WTC11 (cell line): ENCODE measurements around the gene KRTCAP3. TPM values are rescaled to one million over a fixed set of nuclear protein-coding genes. Genes with fewer than 3 reads are reported as not detected.

ENCODE experiments used
- ATAC-seq: fragments of 200-7000 bp; cut with Tn5 transposase; 2 replicates; pipeline ENCODE4 v1.10.0; 2021; ENCODE audit warnings: mild to moderate bottlenecking, moderate library complexity
- CTCF ChIA-PET: fragments of 300-600 bp; sonication (Branson Sonifier 250); formaldehyde crosslinking; loops from one replicate; lab custom pipeline; 2021; ENCODE audit warnings: antibody characterized with exemption; lab: Charles Lee
- POLR2A ChIA-PET: fragments of 350-600 bp; sonication (Branson Sonifier 250); formaldehyde crosslinking; loops from one replicate; lab custom pipeline; 2021; ENCODE audit warnings: antibody characterized with exemption; lab: Charles Lee
- DNase-seq: peaks from one replicate; pipeline ENCODE4 v3.0.0; 2021; ENCODE audit warnings: low spot score
- H3K27ac Mint-ChIP-seq: 2 replicates; pipeline ENCODE4 v1.8.0; 2021; ENCODE audit warnings: mixed read lengths
- H3K27me3 Mint-ChIP-seq: 2 replicates; pipeline ENCODE4 v1.8.0; 2021; ENCODE audit warnings: low read depth, mild to moderate bottlenecking, moderate library complexity, mixed read lengths
- H3K36me3 Mint-ChIP-seq: 2 replicates; pipeline ENCODE4 v1.8.0; 2021; ENCODE audit warnings: mixed read lengths
- H3K4me1 Mint-ChIP-seq: 2 replicates; pipeline ENCODE4 v1.8.0; 2022; ENCODE audit warnings: mixed read lengths
- H3K4me3 Mint-ChIP-seq: 2 replicates; pipeline ENCODE4 v1.8.0; 2021; ENCODE audit warnings: mild to moderate bottlenecking, moderate library complexity, mixed read lengths
- H3K9me3 Mint-ChIP-seq: 2 replicates; pipeline ENCODE4 v1.8.0; 2021; ENCODE audit warnings: mixed read lengths
- ARID4B ChIP-seq: sonication (generic); formaldehyde crosslinking; IDR thresholded peaks from 2 replicates; pipeline ENCODE4 v1.8.0; 2023; ENCODE audit warnings: missing genetic modification reagents, mild to moderate bottlenecking, borderline replicate concordance
- ATF3 ChIP-seq: sonication (generic); formaldehyde crosslinking; conservative IDR thresholded peaks from 2 replicates; pipeline ENCODE4 v1.8.1; 2022; ENCODE audit warnings: mild to moderate bottlenecking, missing genetic modification reagents
- ATF6 ChIP-seq: sonication (generic); formaldehyde crosslinking; IDR thresholded peaks from 2 replicates; pipeline ENCODE4 v1.8.1; 2023; ENCODE audit warnings: mild to moderate bottlenecking, missing genetic modification reagents
- E2F1 ChIP-seq: sonication (generic); formaldehyde crosslinking; IDR thresholded peaks from 2 replicates; pipeline ENCODE4 v1.8.0; 2022; ENCODE audit warnings: mild to moderate bottlenecking, missing genetic modification reagents
- ERG ChIP-seq: fragments of 250-450 bp; sonication (Bioruptor Pico); IDR thresholded peaks from 2 replicates; pipeline ENCODE4 v1.8.0; 2021; ENCODE audit warnings: mild to moderate bottlenecking
- FOXP4 ChIP-seq: sonication (generic); formaldehyde crosslinking; IDR thresholded peaks from 2 replicates; pipeline ENCODE4 v1.8.0; 2022; ENCODE audit warnings: mild to moderate bottlenecking, missing genetic modification reagents
- GABPB1 ChIP-seq: sonication (generic); formaldehyde crosslinking; IDR thresholded peaks from 2 replicates; pipeline ENCODE4 v1.8.1; 2023; ENCODE audit warnings: mild to moderate bottlenecking, missing genetic modification reagents
- IRF2 ChIP-seq: sonication (generic); formaldehyde crosslinking; IDR thresholded peaks from 2 replicates; pipeline ENCODE4 v1.8.0; 2022; ENCODE audit warnings: low read depth, missing genetic modification reagents, borderline replicate concordance
- JAZF1 ChIP-seq: fragments of 250-450 bp; sonication (Bioruptor Pico); IDR thresholded peaks from 2 replicates; pipeline ENCODE4 v1.9.0; 2021; ENCODE audit warnings: moderate library complexity, mild to moderate bottlenecking, inconsistent platforms
- KAT7 ChIP-seq: sonication (generic); formaldehyde crosslinking; IDR thresholded peaks from 2 replicates; pipeline ENCODE4 v1.8.1; 2023; ENCODE audit warnings: missing genetic modification reagents, mild to moderate bottlenecking, borderline replicate concordance
- MXD4 ChIP-seq: fragments of 250-450 bp; sonication (Bioruptor Pico); IDR thresholded peaks from 2 replicates; pipeline ENCODE4 v1.8.0; 2021; ENCODE audit warnings: mild to moderate bottlenecking, moderate library complexity, borderline replicate concordance
- MYBL2 ChIP-seq: sonication (generic); formaldehyde crosslinking; IDR thresholded peaks from 2 replicates; pipeline ENCODE4 v1.8.1; 2023; ENCODE audit warnings: mild to moderate bottlenecking, moderate library complexity, missing genetic modification reagents
- NFATC4 ChIP-seq: fragments of 250-450 bp; sonication (Bioruptor Pico); IDR thresholded peaks from 2 replicates; pipeline ENCODE4 v1.9.0; 2021; ENCODE audit warnings: mild to moderate bottlenecking
- NFE2L1 ChIP-seq: sonication (generic); formaldehyde crosslinking; IDR thresholded peaks from 2 replicates; pipeline ENCODE4 v1.8.1; 2023; ENCODE audit warnings: missing genetic modification reagents
- NR2C2 ChIP-seq: sonication (generic); formaldehyde crosslinking; IDR thresholded peaks from 2 replicates; pipeline ENCODE4 v1.8.0; 2022; ENCODE audit warnings: mild to moderate bottlenecking, missing genetic modification reagents
- NR3C1 ChIP-seq: sonication (generic); formaldehyde crosslinking; conservative IDR thresholded peaks from 2 replicates; pipeline ENCODE4 v1.8.1; 2023; ENCODE audit warnings: low read depth, mild to moderate bottlenecking, missing genetic modification reagents
- OVOL2 ChIP-seq: fragments of 250-450 bp; sonication (Bioruptor Pico); IDR thresholded peaks from 2 replicates; pipeline ENCODE4 v1.9.0; 2021; ENCODE audit warnings: mild to moderate bottlenecking, borderline replicate concordance
- SMAD3 ChIP-seq: sonication (generic); formaldehyde crosslinking; IDR thresholded peaks from 2 replicates; pipeline ENCODE4 v1.8.0; 2022; ENCODE audit warnings: missing genetic modification reagents, mild to moderate bottlenecking, borderline replicate concordance
- TEAD4 ChIP-seq: sonication (generic); formaldehyde crosslinking; IDR thresholded peaks from 2 replicates; pipeline ENCODE4 v1.8.0; 2022; ENCODE audit warnings: mild to moderate bottlenecking, missing genetic modification reagents
- ZBTB43 ChIP-seq: sonication (generic); formaldehyde crosslinking; IDR thresholded peaks from 2 replicates; pipeline ENCODE4 v1.8.1; 2023; ENCODE audit warnings: mild to moderate bottlenecking, missing genetic modification reagents
- ZNF219 ChIP-seq: sonication (generic); formaldehyde crosslinking; IDR thresholded peaks from 2 replicates; pipeline ENCODE4 v1.8.0; 2023; ENCODE audit warnings: missing genetic modification reagents, mild to moderate bottlenecking, borderline replicate concordance
- ZNF232 ChIP-seq: sonication (generic); formaldehyde crosslinking; IDR thresholded peaks from 2 replicates; pipeline ENCODE4 v1.8.0; 2022; ENCODE audit warnings: mild to moderate bottlenecking, missing genetic modification reagents
- ZNF671 ChIP-seq: fragments of 250-450 bp; sonication (Bioruptor Pico); IDR thresholded peaks from 2 replicates; pipeline ENCODE4 v1.8.0; 2021; ENCODE audit warnings: mild to moderate bottlenecking
- total RNA-seq: library from RNA; stranded (reverse); gene quantifications from 3 replicates; pipeline ENCODE4 v1.2.3, GENCODE V29; 2021

KRTCAP3 gene
- total RNA-seq, 1 experiment from 2014 or later = 41.9 TPM

- TF ChIP-seq MYBL2 (CRISPR knock-in tag) (no peak), MXD4 (CRISPR knock-in tag) (no peak), ATF6 (CRISPR knock-in tag) (no peak), GABPB1 (CRISPR knock-in tag) (no peak), ERG (CRISPR knock-in tag) (no peak), ZBTB43 (CRISPR knock-in tag) (no peak)
Observed at GRCh38 chr2:27485496-27485895, 43.3 kb downstream of the KRTCAP3 start (continued).

- peak; percentile 3 for ATAC-seq
- H3K4me1 Mint-ChIP-seq = peaks cover 19% of the 10 kb centered on the region
- POLR2A ChIA-PET = no interaction called here
- TF ChIP-seq ZNF671 = no peak
- TF ChIP-seq ZNF219 (CRISPR knock-in tag) = no peak
- TF ChIP-seq ARID4B (CRISPR knock-in tag) = no peak
- no peak for TF ChIP-seq IRF2 (CRISPR knock-in tag)
- no peak for TF ChIP-seq NFE2L1 (CRISPR knock-in tag)
- no peak for TF ChIP-seq NFATC4 (CRISPR knock-in tag)
- no peak for TF ChIP-seq SMAD3 (CRISPR knock-in tag)
- TF ChIP-seq NR3C1 = no peak
- TF ChIP-seq GABPB1 (CRISPR knock-in tag) = no peak
- TF ChIP-seq OVOL2 (CRISPR knock-in tag) = no peak
- TF ChIP-seq NR2C2 (CRISPR knock-in tag) = no peak
- no peak for TF ChIP-seq TEAD4 (CRISPR knock-in tag)
- no peak for TF ChIP-seq E2F1 (CRISPR knock-in tag)
- no peak for TF ChIP-seq FOXP4 (CRISPR knock-in tag)
- no peak for TF ChIP-seq ZNF232 (CRISPR knock-in tag)
- TF ChIP-seq JAZF1 = no peak
- no peak for TF ChIP-seq ATF3 (CRISPR knock-in tag)
- no peak for TF ChIP-seq KAT7 (CRISPR knock-in tag)
Observed at GRCh38 chr2:27489118-27489497, 46.9 kb downstream of the KRTCAP3 start.

More at GRCh38 chr2:27489118-27489497, 46.9 kb downstream of the KRTCAP3 start:
- Mint-ChIP-seq H3K36me3 (no peaks in the 10 kb centered on the region), H3K4me3 (peak overlapping the region; percentile 93), H3K27me3 (peaks cover 18% of the 10 kb centered on the region), H3K27ac (peak overlapping the region; percentile 94), H3K9me3 (no peaks in the 10 kb centered on the region)
- CTCF ChIA-PET = no interaction called here
- no peak for DNase-seq
